SHP77 (cell line): Measurements from ENCODE around the gene ZCWPW1.
A peak's percentile ranks its signal among the peaks of the same experiment; 100 is the strongest.

ENCODE experiments used
- DNase-seq, 2 experiments: peaks; one replicate each; lab custom pipeline; 2025; lab: John Stamatoyannopoulos, UW

ZCWPW1 gene, protein sequence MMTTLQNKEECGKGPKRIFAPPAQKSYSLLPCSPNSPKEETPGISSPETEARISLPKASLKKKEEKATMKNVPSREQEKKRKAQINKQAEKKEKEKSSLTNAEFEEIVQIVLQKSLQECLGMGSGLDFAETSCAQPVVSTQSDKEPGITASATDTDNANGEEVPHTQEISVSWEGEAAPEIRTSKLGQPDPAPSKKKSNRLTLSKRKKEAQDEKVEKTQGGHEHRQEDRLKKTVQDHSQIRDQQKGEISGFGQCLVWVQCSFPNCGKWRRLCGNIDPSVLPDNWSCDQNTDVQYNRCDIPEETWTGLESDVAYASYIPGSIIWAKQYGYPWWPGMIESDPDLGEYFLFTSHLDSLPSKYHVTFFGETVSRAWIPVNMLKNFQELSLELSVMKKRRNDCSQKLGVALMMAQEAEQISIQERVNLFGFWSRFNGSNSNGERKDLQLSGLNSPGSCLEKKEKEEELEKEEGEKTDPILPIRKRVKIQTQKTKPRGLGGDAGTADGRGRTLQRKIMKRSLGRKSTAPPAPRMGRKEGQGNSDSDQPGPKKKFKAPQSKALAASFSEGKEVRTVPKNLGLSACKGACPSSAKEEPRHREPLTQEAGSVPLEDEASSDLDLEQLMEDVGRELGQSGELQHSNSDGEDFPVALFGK

DNA sequence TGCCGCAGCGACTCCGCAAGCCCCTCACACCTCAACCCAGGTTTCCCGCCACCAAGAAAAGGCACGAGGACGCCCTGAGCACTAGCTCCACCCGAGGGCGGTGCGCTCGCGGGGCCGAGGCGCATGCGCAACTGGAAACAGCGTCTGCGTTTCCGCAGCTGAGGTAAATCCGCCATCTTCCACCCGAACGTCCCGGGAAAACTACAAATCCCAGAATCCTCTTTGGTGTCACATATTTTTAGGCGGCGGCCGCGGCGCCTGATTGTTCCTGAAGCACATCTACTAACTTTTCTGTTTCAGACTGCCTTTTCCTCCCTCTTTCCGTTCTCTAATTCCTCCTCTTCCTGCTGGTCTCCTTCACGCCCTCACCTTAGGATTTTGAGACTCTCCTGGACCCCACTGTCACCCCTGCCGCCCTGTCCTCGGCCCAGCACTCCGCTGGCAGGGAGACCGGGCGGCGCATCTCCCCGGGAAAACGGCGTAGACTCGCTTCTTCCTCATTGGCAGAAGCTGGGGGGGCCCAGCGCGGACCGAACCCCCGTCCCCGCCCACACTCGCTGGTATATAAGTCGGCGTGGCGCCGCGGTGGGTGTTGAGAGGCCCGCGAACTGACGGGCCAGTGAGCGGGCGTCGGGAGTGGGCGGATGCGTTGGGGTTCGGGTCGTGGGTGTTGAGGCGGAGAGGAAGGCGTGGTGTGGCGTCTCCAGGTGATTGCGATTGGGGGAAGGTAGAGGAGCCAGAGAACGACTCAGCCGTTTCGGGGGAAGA, at the start of gene ZCWPW1:
ZCWPW1 (minus strand) TSS at position 505 of the 768 bp plus-strand sequence. CDS start 8,054 bp downstream, outside the sequence.
- DNase-seq, result peak; percentile 91

DNA sequence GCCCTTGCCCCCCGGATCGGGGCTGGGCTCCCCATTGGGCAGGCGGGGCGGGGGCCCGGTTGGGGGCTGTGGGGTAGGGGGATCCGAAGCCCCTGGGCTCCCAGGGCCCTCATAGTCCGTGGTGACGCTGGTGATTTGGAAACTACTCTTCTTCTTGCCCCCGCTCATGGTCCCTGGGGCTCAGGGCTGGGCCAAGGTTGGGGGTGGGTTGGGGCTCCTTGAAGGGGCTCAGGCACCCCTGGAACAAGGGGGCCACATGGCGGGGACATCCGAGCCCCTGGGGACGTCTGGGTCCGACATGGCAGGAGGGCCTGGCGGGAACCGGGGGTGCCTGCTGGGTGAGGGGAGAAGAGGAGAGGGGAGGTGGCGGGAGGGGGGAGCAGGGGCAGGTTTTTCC, 49.4 kb upstream of the ZCWPW1 start:
- no peak for DNase-seq

- no peak for DNase-seq
These were observed 48.7 kb upstream of the ZCWPW1 start for GRCh38 chr7:100476903-100477870.

DNA sequence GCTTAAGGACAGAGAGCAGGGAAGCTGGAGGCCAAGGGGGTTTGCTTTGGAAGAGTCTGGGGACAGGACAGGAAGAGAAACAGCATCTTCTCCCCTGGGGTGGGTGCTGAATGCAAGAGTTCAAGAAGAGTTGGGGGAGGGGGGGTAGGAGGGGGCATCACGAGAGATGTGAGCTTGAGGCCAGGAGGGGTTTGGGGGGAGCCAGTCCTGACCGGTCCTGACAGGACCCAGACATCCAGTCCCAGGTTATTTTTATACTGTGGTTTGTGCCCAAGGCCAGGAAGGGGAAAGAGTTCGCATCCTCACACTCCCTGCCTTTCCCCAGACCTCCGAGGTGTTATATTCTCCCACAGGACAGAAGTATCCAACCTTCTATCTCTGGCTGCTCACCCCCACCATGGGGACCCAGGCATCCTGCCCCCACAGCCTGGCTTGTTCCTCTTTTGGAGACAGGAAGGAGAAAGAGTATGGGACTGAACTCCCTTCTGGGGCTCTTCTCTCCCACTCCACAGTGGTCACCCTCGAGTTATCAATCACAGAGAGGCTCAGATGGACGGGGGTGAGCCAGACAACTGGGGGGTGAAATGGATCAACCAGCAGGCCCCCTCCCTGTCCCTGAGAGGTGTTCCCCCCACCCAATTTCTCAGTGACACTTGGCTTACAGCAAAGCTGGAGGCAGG, 47.7 kb upstream of the ZCWPW1 start:
- DNase-seq, result no peak

DNA sequence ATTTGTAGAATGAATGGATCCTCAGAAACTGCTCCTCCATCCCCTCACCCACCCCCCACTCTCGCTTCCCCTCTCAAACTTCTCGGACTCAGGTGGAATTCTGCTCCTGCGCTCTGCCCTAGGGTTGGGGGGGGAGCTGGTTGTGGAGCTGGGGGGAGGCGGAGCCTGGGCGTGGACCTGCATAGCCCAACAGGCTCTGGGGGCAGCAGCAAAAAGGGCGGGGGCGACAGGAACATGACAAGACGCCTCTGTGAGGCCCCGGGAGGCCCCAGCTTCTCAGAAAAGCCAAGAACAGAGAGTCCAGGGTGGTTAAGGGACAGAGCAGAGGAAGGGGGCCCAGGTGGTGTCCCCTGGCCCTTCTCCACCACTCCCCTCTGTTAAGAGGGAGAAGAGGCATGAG, 47.0 kb upstream of the ZCWPW1 start:
- DNase-seq, result no peak

- DNase-seq, result no peak
These were observed 44.5 kb upstream of the ZCWPW1 start for GRCh38 chr7:100472854-100473499.

DNA sequence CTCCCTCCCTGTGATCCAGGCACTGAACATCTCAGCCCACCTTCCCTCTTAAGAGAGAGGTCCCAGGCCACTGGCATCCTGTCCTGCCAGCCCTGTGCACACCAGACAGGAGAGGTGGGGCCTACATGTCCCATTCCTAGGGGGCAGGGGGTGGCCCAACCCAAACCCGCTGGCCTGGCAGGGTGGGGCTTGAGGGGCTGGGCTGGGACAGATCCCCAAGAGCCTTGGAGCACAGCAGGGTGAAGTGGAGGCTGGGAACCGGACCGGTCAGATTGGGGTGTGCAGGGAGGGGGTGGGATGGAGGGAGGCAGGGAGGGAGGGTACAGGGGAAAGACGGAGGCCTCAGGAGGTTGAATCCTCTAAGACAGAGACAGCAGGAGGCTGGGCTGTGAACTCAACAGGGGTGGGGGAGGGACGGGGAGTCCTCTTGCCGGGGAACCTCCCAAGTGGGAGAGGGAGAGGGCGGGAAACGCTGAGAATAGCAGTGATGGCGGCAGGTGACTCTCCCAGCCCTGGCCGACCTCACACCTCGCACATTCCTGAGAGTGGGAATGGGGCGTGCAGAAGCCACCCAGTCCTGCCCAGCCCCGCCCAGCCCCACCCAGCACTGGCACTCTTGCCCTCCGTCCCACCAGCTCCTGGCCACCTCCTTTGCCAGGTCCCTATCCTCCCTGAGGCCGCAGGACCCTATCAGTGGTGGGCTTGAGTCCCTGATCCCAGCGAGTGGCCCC, 43.8 kb upstream of the ZCWPW1 start:
- DNase-seq, result no peak

- DNase-seq, result no peak
These were observed 42.5 kb upstream of the ZCWPW1 start for GRCh38 chr7:100471021-100471420.

- DNase-seq, result peak; percentile 58 to 59
These were observed 40.9 kb upstream of the ZCWPW1 start for GRCh38 chr7:100469227-100470044.

GRCh38 chr7:100467638-100468373, 39.3 kb upstream of the ZCWPW1 start:
- no peak for DNase-seq

GRCh38 chr7:100466653-100467605, 38.4 kb upstream of the ZCWPW1 start:
- DNase-seq, result no peak

- peak; percentile 69 to 79 for DNase-seq
These were observed 37.3 kb upstream of the ZCWPW1 start for GRCh38 chr7:100465702-100466311.

DNA sequence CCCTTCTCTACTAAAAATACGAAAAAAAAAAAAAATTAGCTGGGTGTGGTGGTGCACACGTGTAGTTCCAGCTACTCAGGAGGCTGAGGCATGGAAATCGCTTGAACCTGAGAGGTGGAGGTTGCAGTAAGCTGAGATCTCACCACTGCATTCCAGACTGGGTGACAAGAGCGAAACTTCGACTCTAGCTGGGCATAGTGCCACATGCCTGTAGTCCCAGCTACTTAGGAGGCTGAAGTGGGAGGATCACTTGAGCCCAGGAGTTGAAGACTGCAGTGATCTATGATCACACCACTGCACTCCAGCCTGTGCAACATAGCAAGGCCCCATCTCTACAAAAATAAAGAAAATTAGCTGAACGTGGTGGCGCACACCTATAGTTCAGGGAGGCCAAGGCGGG, 36.8 kb upstream of the ZCWPW1 start:
- DNase-seq, result no peak

- no peak for DNase-seq
These were observed 36.3 kb upstream of the ZCWPW1 start for GRCh38 chr7:100464791-100465190.

DNA sequence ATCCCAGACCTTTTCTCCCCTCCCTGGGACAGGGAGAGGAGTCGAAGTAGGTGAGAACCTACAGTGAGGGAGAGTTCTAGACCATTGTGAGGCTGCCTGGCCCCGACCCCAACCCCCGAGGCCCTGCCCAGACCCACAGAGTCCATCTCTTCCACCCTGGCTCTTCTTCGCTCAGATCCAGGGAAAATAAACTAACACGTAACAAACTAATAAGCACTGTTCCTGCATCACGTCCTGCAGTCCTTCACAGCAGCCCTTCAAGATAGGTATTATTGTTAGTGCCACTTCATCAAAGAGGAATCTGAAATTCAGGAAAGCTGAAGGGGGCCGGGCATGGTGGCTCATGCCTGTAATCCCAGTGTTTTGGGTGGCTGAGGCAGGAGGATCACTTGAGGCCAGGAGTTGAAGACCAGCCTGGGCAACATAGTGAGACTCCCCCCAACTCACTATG, 35.7 kb upstream of the ZCWPW1 start, which contains the start of gene SPACDR:
SPACDR (minus strand) TSS at position 51 of the 451 bp plus-strand sequence. CDS start 235 bp downstream, outside the sequence.
- DNase-seq, result no peak

DNA sequence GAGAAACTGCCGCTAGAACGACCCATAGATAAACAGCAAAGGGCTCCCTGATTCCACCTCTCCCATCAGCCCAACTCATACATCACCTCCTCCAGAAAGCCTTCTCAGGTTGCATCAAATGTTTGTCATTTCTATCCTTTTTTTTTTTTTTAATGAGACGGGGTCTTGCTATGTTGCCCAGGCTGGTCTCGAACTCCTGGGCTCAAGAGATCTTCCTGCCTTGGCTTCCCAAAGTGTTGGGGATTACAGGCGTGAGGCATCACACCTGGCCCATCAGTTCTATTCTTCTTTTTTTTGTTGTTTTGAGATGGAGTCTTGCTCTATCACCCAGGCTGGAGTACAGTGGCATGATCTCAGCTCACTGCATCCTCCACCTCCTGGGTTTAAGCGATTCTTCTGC, 28.5 kb upstream of the ZCWPW1 start:
- no peak for DNase-seq
